Keratinocyte (primary cell): ENCODE data around the gene TARBP1. TPM values are rescaled to one million over a fixed set of nuclear protein-coding genes. Genes with fewer than 3 reads are reported as not detected.
"Not testable (repeated sequence)": the region's sequence is repeated elsewhere in the genome, so short reads cannot be mapped to it uniquely, and the experiment has no call there.

ENCODE experiments used
- DNase-seq: peaks from one replicate; pipeline ENCODE4 v3.0.0-alpha.2; 2011; ENCODE audit warnings: low read depth, missing footprints, low spot score
- FAIRE-seq: peaks from 2 replicates; lab custom pipeline; 2011; peaks lifted over from hg19 to GRCh38; lab: Jason Lieb, UNC
- H2AFZ ChIP-seq: 2 replicates; pipeline ENCODE4 v1.6.0; 2012; ENCODE audit warnings: low read length, control low read depth, inconsistent platforms; ENCODE audit not compliant: control insufficient read depth
- H3K27ac ChIP-seq: 2 replicates; pipeline ENCODE4 v1.5.1; 2011; ENCODE audit warnings: low read length; ENCODE audit not compliant: control insufficient read depth, insufficient read depth
- H3K27me3 ChIP-seq: 3 replicates; pipeline ENCODE4 v1.6.0; 2011; ENCODE audit warnings: low read length; ENCODE audit not compliant: control insufficient read depth, insufficient read depth; ENCODE audit errors: extremely low read depth
- H3K36me3 ChIP-seq, 2 experiments: 2 replicates in 1 of 2; 3 replicates in 1 of 2; pipeline ENCODE4 v1.5.1; 2011; ENCODE audit warnings: low read length in 2 of 2, mild to moderate bottlenecking in 1 of 2; ENCODE audit not compliant: control insufficient read depth in 2 of 2, insufficient read depth in 2 of 2; ENCODE audit errors: extremely low read depth in 1 of 2
- H3K4me1 ChIP-seq: 3 replicates; pipeline ENCODE4 v1.5.1; 2011; ENCODE audit warnings: low read length; ENCODE audit not compliant: control insufficient read depth, insufficient read depth; ENCODE audit errors: extremely low read depth
- H3K4me2 ChIP-seq: 3 replicates; pipeline ENCODE4 v1.6.0; 2011; ENCODE audit warnings: low read depth, low read length; ENCODE audit not compliant: control insufficient read depth, insufficient read depth; ENCODE audit errors: extremely low read depth
- H3K4me3 ChIP-seq, 3 experiments: fragments of 200-600 bp in 1 of 3; sonication (generic) in 1 of 3; 2 replicates in 2 of 3; 3 replicates in 1 of 3; pipeline ENCODE4 v1.5.1; 2011 to 2016; ENCODE audit warnings: low read length in 3 of 3, mild to moderate bottlenecking in 3 of 3, control low read depth in 2 of 3, inconsistent platforms in 1 of 3, low read depth in 1 of 3, mixed read lengths in 1 of 3, mixed run types in 1 of 3, moderate library complexity in 1 of 3; ENCODE audit not compliant: control insufficient read depth in 2 of 3, insufficient read depth in 2 of 3; ENCODE audit errors: extremely low read depth in 1 of 3
- H3K79me2 ChIP-seq: 2 replicates; pipeline ENCODE4 v1.6.0; 2012; ENCODE audit warnings: low read length; ENCODE audit not compliant: control insufficient read depth, insufficient read depth
- H3K9ac ChIP-seq: 3 replicates; pipeline ENCODE4 v1.6.0; 2011; ENCODE audit warnings: low read length; ENCODE audit not compliant: control insufficient read depth, insufficient read depth; ENCODE audit errors: extremely low read depth
- H3K9me1 ChIP-seq: 3 replicates; pipeline ENCODE4 v1.6.0; 2011; ENCODE audit warnings: low read length; ENCODE audit not compliant: control insufficient read depth, insufficient read depth; ENCODE audit errors: extremely low read depth
- H3K9me3 ChIP-seq: 2 replicates; pipeline ENCODE4 v1.5.1; 2012; ENCODE audit warnings: low read depth, low read length; ENCODE audit not compliant: control insufficient read depth
- H4K20me1 ChIP-seq: 3 replicates; pipeline ENCODE4 v1.6.0; 2011; ENCODE audit warnings: low read length; ENCODE audit not compliant: control insufficient read depth, insufficient read depth; ENCODE audit errors: extremely low read depth
- EZH2 ChIP-seq: IDR thresholded peaks from one replicate; pipeline ENCODE4 v1.6.1; 2012; ENCODE audit warnings: inconsistent platforms, mild to moderate bottlenecking, low read length, moderate library complexity
- dilution Hi-C: fragments of 300-500 bp; cut with MboI; formaldehyde crosslinking; loops from one replicate; pipeline ENCODE4 v1.7.0; 2020; ENCODE audit warnings: low sequenced_read_pairs; ENCODE audit not compliant: extremely low pct_ligation_motif_present
- polyA plus RNA-seq, 5 experiments: library from polyadenylated mRNA; depleted of rRNA in 3 of 5; stranded (reverse) in 3 of 5; stranded (forward) in 1 of 5; unstranded in 1 of 5; fragments of >200 nt; gene quantifications; 1 replicate in 1 of 5; 2 replicates in 3 of 5; 3 replicates in 1 of 5; pipeline versions ENCODE4 v1.2.1 to v1.2.3, GENCODE V29; 2011 to 2012; ENCODE audit warnings: missing spikeins in 2 of 5, low read depth in 1 of 5, low replicate concordance in 1 of 5
- TF ChIP-seq, protein P1 (sequence below), 3 experiments: IDR thresholded peaks in 1 of 3; conservative IDR thresholded peaks in 1 of 3; optimal IDR thresholded peaks in 1 of 3; 2 replicates in 2 of 3; 3 replicates in 1 of 3; pipeline versions ENCODE3 to v1.5.1; 2011; ENCODE audit warnings: low read length in 3 of 3, mild to moderate bottlenecking in 3 of 3, moderate library complexity in 2 of 3, control low read depth in 1 of 3, inconsistent platforms in 1 of 3; ENCODE audit not compliant: insufficient read depth in 2 of 3; ENCODE audit errors: extremely low read depth in 1 of 3

The TARBP1 gene
- polyA plus RNA-seq, 1 donor (not counting 4 experiments of a cell fraction or from before 2014, with no cell fraction given) = 28.7 TPM

DNA sequence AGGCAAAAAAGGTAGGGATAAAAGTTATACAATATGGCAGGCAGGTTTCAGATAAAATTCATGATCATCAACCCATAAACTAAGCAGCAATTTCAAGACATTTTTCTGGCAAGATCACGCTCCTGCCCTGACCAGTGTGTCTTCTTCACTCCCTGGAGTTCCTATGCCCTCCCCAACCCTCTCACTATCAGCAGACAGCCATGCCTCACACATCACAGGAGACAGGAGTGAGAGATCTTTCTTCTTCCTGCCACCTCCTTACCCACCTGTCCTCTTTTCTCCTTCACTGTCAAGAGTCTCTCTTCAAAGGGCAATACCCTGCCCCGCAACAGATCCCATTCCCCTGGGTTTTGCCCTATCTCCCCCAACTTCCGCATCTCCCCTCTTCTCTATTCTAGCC lies 77.3 kb downstream of the TARBP1 start:
- Histone ChIP-seq H3K4me1 (no peaks in the 10 kb centered on the region), H3K36me3 (peaks cover 2 to 3% of the 10 kb centered on the region in 2 experiments), H3K9me3 (no peaks in the 10 kb centered on the region), H3K4me3 (no peak overlapping the region), H3K27me3 (no peaks in the 10 kb centered on the region), H4K20me1 (no peaks in the 10 kb centered on the region), H3K4me2 (no peak overlapping the region), H3K9ac (no peak overlapping the region), H3K79me2 (no peaks in the 10 kb centered on the region), H3K27ac (no peak overlapping the region), H3K9me1 (peaks cover 2% of the 10 kb centered on the region), H2AFZ (no peak overlapping the region)
- DNase-seq (no peak), FAIRE-seq (no peak)
- dilution Hi-C loops = no loop called here
- no peak for TF ChIP-seq EZH2
- TF ChIP-seq, protein P1, sequence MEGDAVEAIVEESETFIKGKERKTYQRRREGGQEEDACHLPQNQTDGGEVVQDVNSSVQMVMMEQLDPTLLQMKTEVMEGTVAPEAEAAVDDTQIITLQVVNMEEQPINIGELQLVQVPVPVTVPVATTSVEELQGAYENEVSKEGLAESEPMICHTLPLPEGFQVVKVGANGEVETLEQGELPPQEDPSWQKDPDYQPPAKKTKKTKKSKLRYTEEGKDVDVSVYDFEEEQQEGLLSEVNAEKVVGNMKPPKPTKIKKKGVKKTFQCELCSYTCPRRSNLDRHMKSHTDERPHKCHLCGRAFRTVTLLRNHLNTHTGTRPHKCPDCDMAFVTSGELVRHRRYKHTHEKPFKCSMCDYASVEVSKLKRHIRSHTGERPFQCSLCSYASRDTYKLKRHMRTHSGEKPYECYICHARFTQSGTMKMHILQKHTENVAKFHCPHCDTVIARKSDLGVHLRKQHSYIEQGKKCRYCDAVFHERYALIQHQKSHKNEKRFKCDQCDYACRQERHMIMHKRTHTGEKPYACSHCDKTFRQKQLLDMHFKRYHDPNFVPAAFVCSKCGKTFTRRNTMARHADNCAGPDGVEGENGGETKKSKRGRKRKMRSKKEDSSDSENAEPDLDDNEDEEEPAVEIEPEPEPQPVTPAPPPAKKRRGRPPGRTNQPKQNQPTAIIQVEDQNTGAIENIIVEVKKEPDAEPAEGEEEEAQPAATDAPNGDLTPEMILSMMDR (optimal IDR thresholded peaks at IDR 0.05 in 1 of 3, IDR thresholded peaks at IDR 0.05 in 1 of 3, conservative IDR thresholded peaks at IDR 0.05 in 1 of 3; ENCODE audit: extremely low read depth in 1 of 3, insufficient read depth in 2 of 3, low read length in 3 of 3) = no peak

DNA sequence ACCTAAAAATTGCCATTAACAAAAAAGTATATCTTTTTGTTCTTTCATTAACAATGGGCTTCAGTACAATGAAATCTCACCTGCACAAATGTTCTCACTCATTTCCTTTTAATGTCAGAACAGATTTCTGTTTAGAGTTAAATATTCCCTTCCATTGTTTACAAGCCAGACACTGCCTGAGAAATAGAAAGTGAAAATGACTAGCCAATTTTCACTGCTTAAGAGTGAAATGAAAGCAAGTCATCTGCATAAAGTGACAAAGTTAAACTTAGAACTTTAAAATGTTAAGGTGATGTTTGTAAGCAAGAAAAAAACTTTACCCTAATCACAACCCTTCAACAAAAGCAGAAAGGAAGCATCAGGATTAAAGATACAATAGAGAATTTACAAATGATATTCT lies 78.2 kb downstream of the TARBP1 start:
- no peak overlapping the region for H3K4me2 ChIP-seq
- no peak for FAIRE-seq
- no peak overlapping the region for H3K4me3 ChIP-seq

DNA sequence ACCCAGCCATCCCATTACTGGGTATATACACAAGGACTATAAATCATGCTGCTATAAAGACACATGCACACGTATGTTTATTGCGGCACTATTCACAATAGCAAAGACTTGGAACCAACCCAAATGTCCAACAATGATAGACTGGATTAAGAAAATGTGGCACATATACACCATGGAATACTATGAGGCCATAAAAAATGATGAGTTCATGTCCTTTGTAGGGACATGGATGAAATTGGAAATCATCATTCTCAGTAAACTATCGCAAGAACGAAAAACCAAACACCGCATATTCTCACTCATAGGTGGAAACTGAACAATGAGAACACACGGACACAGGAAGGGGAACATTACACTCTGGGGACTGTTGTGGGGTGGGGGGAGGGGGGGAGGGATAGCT lies 79.5 kb downstream of the TARBP1 start:
- H3K36me3 ChIP-seq, H3K27me3 ChIP-seq, H3K9me1 ChIP-seq, H3K79me2 ChIP-seq, DNase-seq, H3K9me3 ChIP-seq, H3K4me2 ChIP-seq, H3K27ac ChIP-seq, H3K4me1 ChIP-seq, H3K9ac ChIP-seq, H3K4me3 ChIP-seq, H2AFZ ChIP-seq, dilution Hi-C loops, H4K20me1 ChIP-seq, FAIRE-seq: not testable (repeated sequence)

More for the DNA sequence above, 78.2 kb downstream of the TARBP1 start:
- Histone ChIP-seq H3K9me3 (no peaks in the 10 kb centered on the region), H3K9ac (no peak overlapping the region), H3K27ac (no peak overlapping the region), H4K20me1 (no peaks in the 10 kb centered on the region), H3K9me1 (peaks cover 2% of the 10 kb centered on the region), H3K36me3 (peaks cover 4 to 7% of the 10 kb centered on the region in 2 experiments), H3K4me1 (no peaks in the 10 kb centered on the region), H2AFZ (no peak overlapping the region), H3K79me2 (no peaks in the 10 kb centered on the region), H3K27me3 (no peaks in the 10 kb centered on the region)
- dilution Hi-C loops = no loop called here
- no peak for DNase-seq
- TF ChIP-seq, protein P1 (optimal IDR thresholded peaks at IDR 0.05 in 1 of 3, IDR thresholded peaks at IDR 0.05 in 1 of 3, conservative IDR thresholded peaks at IDR 0.05 in 1 of 3; ENCODE audit: extremely low read depth in 1 of 3, insufficient read depth in 2 of 3, low read length in 3 of 3) = no peak
- no peak for TF ChIP-seq EZH2
